Activated naive CD4-positive, alpha-beta T cell treated with anti-CD3 and anti-CD28 coated beads, Interleukin-2, amount 50 U/mL, for 72 hours (primary cell): ENCODE data around the gene RABGAP1L. TPM values are rescaled to one million over a fixed set of nuclear protein-coding genes. Genes with fewer than 3 reads are reported as not detected.
"Not testable (repeated sequence)": the region's sequence is repeated elsewhere in the genome, so short reads cannot be mapped to it uniquely, and the experiment has no call there.

Source experiments
- ATAC-seq, 2 donors: fragments of 150-1000 bp; cut with Tn5 transposase; 2 replicates each; pipeline ENCODE4 v1.10.0; 2021; ENCODE audit warnings: mild to moderate bottlenecking in 2 of 2, moderate library complexity in 2 of 2
- DNase-seq, 2 donors: peaks; one replicate each; pipeline ENCODE4 v3.0.0; 2021 to 2022; ENCODE audit warnings: low spot score in 2 of 2
- H3K27ac Mint-ChIP-seq, 2 donors: one replicate each; pipeline ENCODE4 v1.8.0; 2022; ENCODE audit warnings: mild to moderate bottlenecking in 2 of 2, mixed read lengths in 2 of 2
- H3K36me3 Mint-ChIP-seq, 2 donors: one replicate each; pipeline ENCODE4 v1.8.0; 2022; ENCODE audit warnings: mixed read lengths in 2 of 2
- H3K9me3 Mint-ChIP-seq, 2 donors: one replicate each; pipeline ENCODE4 v1.8.0; 2022; ENCODE audit warnings: mixed read lengths in 2 of 2
- total RNA-seq, 2 donors: library from RNA; stranded (reverse); gene quantifications; one replicate each; pipeline ENCODE4 v1.2.3, GENCODE V29; 2022

The RABGAP1L gene
- 10 to 100 TPM; 24.0 to 26.8 TPM for total RNA-seq

GRCh38 chr1:174159252-174160108, at the start of gene RABGAP1L:
Gene RABGAP1L (plus strand): TSS chr1:174159520.
- Mint-ChIP-seq H3K27ac (peak within 1 kb of the TSS; percentile 94 to 96), H3K36me3 (peaks cover 0 to 6% of the 10 kb centered on the region in 2 donors), H3K9me3 (no peaks in the 10 kb centered on the region)
- ATAC-seq (peak; percentile 72 to 80), DNase-seq (peak; percentile 84 to 88)

- ATAC-seq (no peak), DNase-seq (no peak)
- no peaks in the 10 kb centered on the region for H3K36me3 Mint-ChIP-seq
- no peak overlapping the region for H3K27ac Mint-ChIP-seq
- H3K9me3 Mint-ChIP-seq, result no peaks in the 10 kb centered on the region
These were observed 49.3 kb upstream of the RABGAP1L start for GRCh38 chr1:174110053-174110452.

- no peaks in the 10 kb centered on the region for H3K36me3 Mint-ChIP-seq
- no peak overlapping the region for H3K27ac Mint-ChIP-seq
- ATAC-seq, result no peak
- DNase-seq, result no peak
- H3K9me3 Mint-ChIP-seq, result no peaks in the 10 kb centered on the region
These were observed 46.7 kb upstream of the RABGAP1L start for GRCh38 chr1:174112489-174113162.

- Mint-ChIP-seq H3K9me3 (no peaks in the 10 kb centered on the region), H3K27ac (no peak overlapping the region), H3K36me3 (no peaks in the 10 kb centered on the region)
- no peak for DNase-seq
- no peak for ATAC-seq
These were observed 45.2 kb upstream of the RABGAP1L start for GRCh38 chr1:174114106-174114505.

GRCh38 chr1:174114788-174115448, 44.4 kb upstream of the RABGAP1L start:
- H3K9me3 Mint-ChIP-seq, result no peaks in the 10 kb centered on the region

GRCh38 chr1:174116042-174116441, 43.3 kb upstream of the RABGAP1L start:
- no peak for DNase-seq
- H3K9me3 Mint-ChIP-seq, result peaks cover 0 to 1% of the 10 kb centered on the region in 2 donors
- peak; percentile 40 to 87 for ATAC-seq
- H3K36me3 Mint-ChIP-seq, result no peaks in the 10 kb centered on the region
- H3K27ac Mint-ChIP-seq, result no peak overlapping the region

More at GRCh38 chr1:174114788-174115448, 44.4 kb upstream of the RABGAP1L start:
- ATAC-seq, result peak; percentile 81 to 83
- Mint-ChIP-seq H3K27ac (no peak overlapping the region), H3K36me3 (no peaks in the 10 kb centered on the region)
- DNase-seq, result peak in 1 of 2 donors; percentile 40

GRCh38 chr1:174118751-174119150, 40.6 kb upstream of the RABGAP1L start:
- no peak for ATAC-seq
- Mint-ChIP-seq H3K36me3 (peaks cover 1 to 4% of the 10 kb centered on the region in 2 donors), H3K27ac (no peak overlapping the region), H3K9me3 (peaks cover 1 to 20% of the 10 kb centered on the region in 2 donors)
- no peak for DNase-seq

- not testable (repeated sequence) for H3K27ac Mint-ChIP-seq, ATAC-seq, H3K36me3 Mint-ChIP-seq, DNase-seq
- peaks cover 14 to 35% of the 10 kb centered on the region in 2 donors for H3K9me3 Mint-ChIP-seq
These were observed 37.0 kb upstream of the RABGAP1L start for GRCh38 chr1:174122318-174122717.

- ATAC-seq (no peak), DNase-seq (no peak)
- H3K36me3 Mint-ChIP-seq, result peaks cover 9 to 12% of the 10 kb centered on the region in 2 donors
- no peak overlapping the region for H3K27ac Mint-ChIP-seq
- peaks cover 18 to 35% of the 10 kb centered on the region in 2 donors for H3K9me3 Mint-ChIP-seq
These were observed 35.5 kb upstream of the RABGAP1L start for GRCh38 chr1:174123843-174124242.

- DNase-seq, H3K27ac Mint-ChIP-seq, ATAC-seq: not testable (repeated sequence)
- Mint-ChIP-seq H3K9me3 (peaks cover 33 to 41% of the 10 kb centered on the region in 2 donors), H3K36me3 (peaks cover 20 to 25% of the 10 kb centered on the region in 2 donors)
These were observed 32.1 kb upstream of the RABGAP1L start for GRCh38 chr1:174127176-174127575.

- DNase-seq, result no peak
- Mint-ChIP-seq H3K9me3 (peaks cover 20 to 28% of the 10 kb centered on the region in 2 donors), H3K27ac (no peak overlapping the region), H3K36me3 (peaks cover 11 to 19% of the 10 kb centered on the region in 2 donors)
- no peak for ATAC-seq
These were observed 28.2 kb upstream of the RABGAP1L start for GRCh38 chr1:174131032-174131638.

GRCh38 chr1:174134003-174134659, 25.2 kb upstream of the RABGAP1L start:
- ATAC-seq (no peak), DNase-seq (no peak)
- peaks cover 13 to 14% of the 10 kb centered on the region in 2 donors for H3K9me3 Mint-ChIP-seq
- peaks cover 11 to 13% of the 10 kb centered on the region in 2 donors for H3K36me3 Mint-ChIP-seq
- no peak overlapping the region for H3K27ac Mint-ChIP-seq

GRCh38 chr1:174135211-174135610, 24.1 kb upstream of the RABGAP1L start:
- H3K9me3 Mint-ChIP-seq, result peaks cover 4 to 5% of the 10 kb centered on the region in 2 donors
- no peak overlapping the region for H3K27ac Mint-ChIP-seq
- no peak for ATAC-seq
- DNase-seq, result no peak
- H3K36me3 Mint-ChIP-seq, result peaks cover 5 to 6% of the 10 kb centered on the region in 2 donors

- ATAC-seq, result no peak
- Mint-ChIP-seq H3K36me3 (no peaks in the 10 kb centered on the region), H3K9me3 (no peaks in the 10 kb centered on the region), H3K27ac (no peak overlapping the region)
- DNase-seq, result no peak
These were observed 22.6 kb upstream of the RABGAP1L start for GRCh38 chr1:174136714-174137113.

- H3K27ac Mint-ChIP-seq, result no peak overlapping the region
- no peaks in the 10 kb centered on the region for H3K36me3 Mint-ChIP-seq
- peaks cover 0 to 7% of the 10 kb centered on the region in 2 donors for H3K9me3 Mint-ChIP-seq
- no peak for DNase-seq
- ATAC-seq, result no peak
These were observed 16.5 kb upstream of the RABGAP1L start for GRCh38 chr1:174142836-174143235.
